Ectodermal cell (in vitro differentiated cells): ENCODE results near the gene MT1M.
A peak's percentile ranks its signal among the peaks of the same experiment; 100 is the strongest.
"Not testable (repeated sequence)": the region's sequence is repeated elsewhere in the genome, so short reads cannot be mapped to it uniquely, and the experiment has no call there.

Experiments used
- H3K27ac ChIP-seq: 2 replicates; pipeline ENCODE4 v1.7.0; 2013; ENCODE audit warnings: mild to moderate bottlenecking, low read depth, low read length; ENCODE audit not compliant: insufficient read depth, poor library complexity, severe bottlenecking
- H3K27me3 ChIP-seq: 2 replicates; pipeline ENCODE4 v1.7.0; 2013; ENCODE audit warnings: mild to moderate bottlenecking, low read length; ENCODE audit not compliant: insufficient read depth, control insufficient read depth, poor library complexity, severe bottlenecking
- H3K36me3 ChIP-seq: one replicate; pipeline ENCODE4 v1.7.0; 2013; ENCODE audit warnings: low read length; ENCODE audit not compliant: control insufficient read depth, insufficient read depth
- H3K4me1 ChIP-seq: one replicate; pipeline ENCODE4 v1.7.0; 2013; ENCODE audit warnings: low read length; ENCODE audit not compliant: control insufficient read depth, insufficient read depth
- H3K4me3 ChIP-seq: 2 replicates; pipeline ENCODE4 v1.7.0; 2013; ENCODE audit warnings: low read depth, low read length, control low read depth; ENCODE audit not compliant: insufficient read depth
- H3K9me3 ChIP-seq: 2 replicates; pipeline ENCODE4 v1.7.0; 2013; ENCODE audit warnings: mild to moderate bottlenecking, low read length, moderate library complexity; ENCODE audit not compliant: control insufficient read depth
- WGBS, 2 experiments: methylation state at CpG; one replicate each; pipeline ENCODE4 v1.1.7; 2013; ENCODE audit warnings: missing lambda C conversion rate in 2 of 2; 5-methylcytosine and 5-hydroxymethylcytosine counted together

MT1M gene

GRCh38 chr16:56672761-56673536 is 40.5 kb downstream of the MT1M start:
- WGBS, 2 experiments, result 87 to 91% methylated on average over 11 of the region's 11 CpGs
- Histone ChIP-seq H3K4me3 (no peak overlapping the region), H3K27me3 (peaks cover 100% of the 10 kb centered on the region), H3K4me1 (no peaks in the 10 kb centered on the region), H3K36me3 (no peaks in the 10 kb centered on the region), H3K27ac (no peak overlapping the region), H3K9me3 (no peaks in the 10 kb centered on the region)

DNA sequence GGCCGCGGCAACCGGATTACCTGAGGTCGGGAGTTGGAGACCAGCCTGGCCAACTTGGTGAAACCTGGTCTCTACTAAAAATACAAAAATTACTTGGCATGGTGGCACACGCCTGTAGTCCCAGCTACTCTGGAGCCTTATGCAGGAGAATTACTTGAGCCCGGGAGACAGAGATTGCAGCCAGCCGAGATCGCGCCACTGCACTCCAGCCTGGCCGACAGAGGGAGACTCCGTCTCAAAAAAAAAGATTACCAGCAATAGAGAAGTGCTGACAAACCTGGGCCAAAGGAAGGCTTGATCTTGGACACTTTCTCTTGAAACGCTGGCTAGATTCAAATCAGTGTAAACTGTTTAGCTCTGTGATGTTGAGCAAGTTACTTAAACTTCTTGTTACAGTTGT is 41.5 kb downstream of the MT1M start:
- H3K9me3 ChIP-seq, result no peaks in the 10 kb centered on the region
- no peak overlapping the region for H3K27ac ChIP-seq
- peaks cover 92% of the 10 kb centered on the region for H3K27me3 ChIP-seq
- H3K4me3 ChIP-seq, result no peak overlapping the region
- H3K36me3 ChIP-seq, result no peaks in the 10 kb centered on the region
- WGBS, 2 experiments, result 40 to 41% methylated on average over 12 of the region's 12 CpGs
- no peaks in the 10 kb centered on the region for H3K4me1 ChIP-seq

GRCh38 chr16:56674570-56674969 is 42.1 kb downstream of the MT1M start:
- WGBS, 2 experiments, result 74 to 76% methylated on average over 6 of the region's 6 CpGs
- H3K27me3 ChIP-seq, result peaks cover 85% of the 10 kb centered on the region
- not testable (repeated sequence) for H3K36me3 ChIP-seq

DNA sequence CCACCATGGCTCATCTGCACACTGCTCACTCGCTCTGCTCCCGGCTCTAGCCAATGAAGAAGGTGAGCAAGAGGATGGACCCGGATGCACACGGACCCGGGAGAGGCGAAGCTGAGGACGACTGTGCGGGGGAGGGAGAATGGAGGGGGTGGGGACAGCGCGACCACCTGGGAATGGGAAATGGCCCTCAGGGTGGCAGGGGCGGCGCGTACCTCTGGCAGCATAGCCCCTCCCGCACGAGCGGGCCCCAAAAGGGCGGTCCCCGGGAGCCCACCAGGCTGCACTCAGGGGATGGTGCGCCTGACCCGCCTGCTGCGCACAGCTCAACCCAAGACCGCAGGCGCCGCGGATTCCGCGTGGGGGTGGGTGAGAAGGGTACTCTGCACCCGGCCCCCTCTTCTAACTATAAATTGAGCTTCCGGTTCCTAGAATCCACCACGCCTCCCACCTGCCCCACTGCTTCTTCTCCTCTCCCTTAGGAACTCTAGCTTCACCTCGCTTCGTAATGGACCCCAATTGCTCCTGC is 43.3 kb downstream of the MT1M start:
- Histone ChIP-seq H3K4me1 (no peaks in the 10 kb centered on the region), H3K9me3 (no peaks in the 10 kb centered on the region), H3K27me3 (peaks cover 79% of the 10 kb centered on the region), H3K27ac (no peak overlapping the region), H3K36me3 (no peaks in the 10 kb centered on the region), H3K4me3 (peak overlapping the region; percentile 17)
- WGBS, 2 experiments, result 11 to 16% methylated on average over 32 of the region's 32 CpGs

More at GRCh38 chr16:56674570-56674969, 42.1 kb downstream of the MT1M start:
- not testable (repeated sequence) for H3K4me1 ChIP-seq, H3K4me3 ChIP-seq, H3K27ac ChIP-seq, H3K9me3 ChIP-seq

DNA sequence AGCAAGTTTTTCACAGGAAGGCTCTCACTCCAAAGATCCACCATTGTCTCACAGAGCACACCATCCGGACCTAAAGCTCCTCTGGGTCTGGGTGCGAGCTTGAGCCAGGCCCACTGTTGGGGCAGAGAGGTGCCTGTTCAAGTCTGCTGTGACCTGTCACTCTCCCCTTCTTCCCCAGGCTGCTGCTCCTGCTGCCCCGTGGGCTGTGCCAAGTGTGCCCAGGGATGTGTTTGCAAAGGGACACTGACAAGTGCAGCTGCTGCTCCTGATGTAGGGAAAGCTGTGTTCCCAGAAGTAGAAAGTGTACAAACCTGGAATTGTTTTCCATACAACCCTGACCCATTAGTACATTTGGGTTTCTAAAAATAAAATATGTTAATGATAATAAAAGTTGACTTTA is 45.0 kb downstream of the MT1M start:
- Histone ChIP-seq H3K27me3 (peaks cover 79% of the 10 kb centered on the region), H3K4me3 (no peak overlapping the region), H3K27ac (no peak overlapping the region), H3K36me3 (no peaks in the 10 kb centered on the region), H3K9me3 (no peaks in the 10 kb centered on the region), H3K4me1 (peaks cover 2% of the 10 kb centered on the region)
- WGBS, 2 experiments, result 83 to 85% methylated on average over 3 of the region's 3 CpGs

GRCh38 chr16:56679078-56679730 is 46.7 kb downstream of the MT1M start:
- H3K4me1 ChIP-seq, result peaks cover 6% of the 10 kb centered on the region
- peaks cover 78% of the 10 kb centered on the region for H3K27me3 ChIP-seq
- 92 to 95% methylated on average over 3 of the region's 3 CpGs for WGBS, 2 experiments
- H3K9me3 ChIP-seq, result no peaks in the 10 kb centered on the region
- no peaks in the 10 kb centered on the region for H3K36me3 ChIP-seq
- no peak overlapping the region for H3K27ac ChIP-seq
- H3K4me3 ChIP-seq, result no peak overlapping the region

GRCh38 chr16:56679818-56680217 is 47.4 kb downstream of the MT1M start:
- no peaks in the 10 kb centered on the region for H3K36me3 ChIP-seq
- 88 to 89% methylated on average over 6 of the region's 6 CpGs for WGBS, 2 experiments
- no peaks in the 10 kb centered on the region for H3K9me3 ChIP-seq
- peaks cover 6% of the 10 kb centered on the region for H3K4me1 ChIP-seq
- no peak overlapping the region for H3K4me3 ChIP-seq
- no peak overlapping the region for H3K27ac ChIP-seq
- peaks cover 73% of the 10 kb centered on the region for H3K27me3 ChIP-seq

- H3K27me3 ChIP-seq, result peaks cover 50% of the 10 kb centered on the region
- H3K4me3 ChIP-seq, result peak within 1 kb of the TSS; percentile 51
- 1% methylated on average over 49 of the region's 49 CpGs for WGBS, 2 experiments
- no peak within 1 kb of the TSS for H3K27ac ChIP-seq
- H3K36me3 ChIP-seq, result no peaks in the 10 kb centered on the region
- H3K9me3 ChIP-seq, result no peaks in the 10 kb centered on the region
- H3K4me1 ChIP-seq, result peaks cover 6% of the 10 kb centered on the region
Measured at GRCh38 chr16:56681939-56682702, 49.7 kb downstream of the MT1M start, which contains the start of gene MT1X. MT1X (plus strand) TSS chr16:56682470; CDS start chr16:56682541, 71 bp downstream.

GRCh38 chr16:56682703-56683397 is 50.4 kb downstream of the MT1M start:
- H3K27me3 ChIP-seq, result peaks cover 43% of the 10 kb centered on the region
- H3K27ac ChIP-seq, result no peak overlapping the region
- WGBS, 2 experiments, result 27 to 31% methylated on average over 8 of the region's 8 CpGs
- H3K4me1 ChIP-seq, result peaks cover 6% of the 10 kb centered on the region
- H3K36me3 ChIP-seq, result no peaks in the 10 kb centered on the region
- peak overlapping the region; percentile 51 for H3K4me3 ChIP-seq
- H3K9me3 ChIP-seq, result no peaks in the 10 kb centered on the region
